K562 (cell line): ENCODE results near the gene GRIA4.

Experiments
- ARID1B ChIP-seq: fragments of 450-650 bp; IDR thresholded peaks from 2 replicates; pipeline ENCODE4 v1.6.1; 2016; ENCODE audit warnings: antibody characterized with exemption, mild to moderate bottlenecking, inconsistent platforms
- GABPA ChIP-seq: fragments of 200-800 bp; sonication (Bioruptor generic); conservative IDR thresholded peaks from 2 replicates; pipeline ENCODE4 v1.6.1; 2016; ENCODE audit warnings: low read depth, missing genetic modification characterization, missing compliant biosample characterization
- JUN ChIP-seq, 2 experiments: sonication (generic) in 1 of 2; formaldehyde crosslinking in 1 of 2; IDR thresholded peaks; 2 replicates each; pipeline versions ENCODE4 v1.6.1 to v1.8.0; 2012 to 2022; ENCODE audit warnings: borderline replicate concordance in 2 of 2, mild to moderate bottlenecking in 2 of 2, improper control_type of control experiment in 1 of 2, low read depth in 1 of 2, low read length in 1 of 2, missing genetic modification reagents in 1 of 2
- KLF13 ChIP-seq: fragments of 450-650 bp; IDR thresholded peaks from 2 replicates; pipeline ENCODE4 v1.6.1; 2016; ENCODE audit warnings: missing genetic modification characterization, low read depth, mild to moderate bottlenecking, missing compliant biosample characterization, moderate library complexity, borderline replicate concordance
- NRF1 ChIP-seq, 2 experiments: fragments of 450-650 bp; IDR thresholded peaks in 1 of 2; conservative IDR thresholded peaks in 1 of 2; 2 replicates each; pipeline ENCODE4 v1.6.1; 2014; ENCODE audit warnings: mild to moderate bottlenecking in 2 of 2
- POLR2A ChIP-seq: fragments of 450-650 bp; conservative IDR thresholded peaks from 2 replicates; pipeline ENCODE4 v1.6.1; 2016
- SIN3A ChIP-seq, 2 experiments: fragments of 150-350 bp in 1 of 2; IDR thresholded peaks; 2 replicates each; pipeline ENCODE4 v1.6.1; 2011 to 2016; ENCODE audit warnings: borderline replicate concordance in 2 of 2, low read depth in 2 of 2, low read length in 2 of 2, mild to moderate bottlenecking in 2 of 2, moderate library complexity in 2 of 2; ENCODE audit not compliant: control insufficient read depth in 1 of 2
- SOX6 ChIP-seq: fragments of 450-650 bp; IDR thresholded peaks from 2 replicates; pipeline ENCODE4 v1.6.1; 2014; ENCODE audit warnings: mild to moderate bottlenecking
- TEAD4 ChIP-seq, 2 experiments: sonication (generic) in 1 of 2; formaldehyde crosslinking in 1 of 2; IDR thresholded peaks; 2 replicates each; pipeline versions ENCODE4 v1.6.1 to v1.8.0; 2012 to 2022; ENCODE audit warnings: borderline replicate concordance in 1 of 2, inconsistent platforms in 1 of 2, low read length in 1 of 2, mild to moderate bottlenecking in 1 of 2, missing genetic modification reagents in 1 of 2
- ZEB2 ChIP-seq: fragments of 450-650 bp; IDR thresholded peaks from 2 replicates; pipeline ENCODE4 v1.6.1; 2016
- ZNF184 ChIP-seq: sonication (generic); formaldehyde crosslinking; IDR thresholded peaks from 2 replicates; pipeline ENCODE4 v1.5.0; 2020; ENCODE audit warnings: missing genetic modification reagents

GRCh38 chr11:105603156-105603555, 6.7 kb upstream of the GRIA4 start:
- TF ChIP-seq ZEB2 (no peak), SOX6 (no peak), POLR2A (no peak), KLF13 (tag) (no peak), SIN3A (IDR thresholded peaks at IDR 0.05; ENCODE audit: borderline replicate concordance in 2 of 2, control insufficient read depth in 1 of 2, low read depth in 2 of 2, low read length in 2 of 2) (no peak), NRF1 (conservative IDR thresholded peaks at IDR 0.05 in 1 of 2, IDR thresholded peaks at IDR 0.05 in 1 of 2) (no peak), GABPA (no peak), TEAD4 (IDR thresholded peaks at IDR 0.05; ENCODE audit: low read length) (no peak), TEAD4 (CRISPR knock-in tag; IDR thresholded peaks at IDR 0.05; ENCODE audit: borderline replicate concordance) (no peak), ARID1B (no peak), ZNF184 (no peak), JUN (IDR thresholded peaks at IDR 0.05; ENCODE audit: borderline replicate concordance, low read depth, low read length) (no peak), JUN (CRISPR knock-in tag; IDR thresholded peaks at IDR 0.05; ENCODE audit: borderline replicate concordance) (no peak)
